NCI-H2081 (cell line): ENCODE measurements around the gene GAB3.

ENCODE experiments used
- DNase-seq, 2 experiments: peaks; one replicate each; lab custom pipeline; 2025; lab: John Stamatoyannopoulos, UW

The GAB3 gene

GRCh38 chrX:154749856-154750255, 1.0 kb downstream of the GAB3 start:
- DNase-seq, result no peak

- peak; percentile 49 to 60 for DNase-seq
Observed at GRCh38 chrX:154748712-154749339, 2.1 kb downstream of the GAB3 start.

- DNase-seq, result no peak
Observed at GRCh38 chrX:154742613-154743012, 8.3 kb downstream of the GAB3 start.

- DNase-seq, result no peak
Observed at GRCh38 chrX:154739952-154740465, 10.9 kb downstream of the GAB3 start.

GRCh38 chrX:154738011-154738738, 12.7 kb downstream of the GAB3 start:
- DNase-seq, result no peak

GRCh38 chrX:154737136-154737535, 13.7 kb downstream of the GAB3 start:
- DNase-seq, result no peak

GRCh38 chrX:154735695-154736393, 15.0 kb downstream of the GAB3 start:
- no peak for DNase-seq

GRCh38 chrX:154734061-154734781, 16.7 kb downstream of the GAB3 start:
- DNase-seq, result no peak

GRCh38 chrX:154733066-154733425, 17.8 kb downstream of the GAB3 start:
- DNase-seq, result no peak

GRCh38 chrX:154732421-154733065, 18.3 kb downstream of the GAB3 start:
- DNase-seq, result no peak

- DNase-seq, result no peak
Observed at GRCh38 chrX:154731881-154732280, 19.0 kb downstream of the GAB3 start.

GRCh38 chrX:154731184-154731583, 19.7 kb downstream of the GAB3 start:
- no peak for DNase-seq

GRCh38 chrX:154730253-154730891, 20.5 kb downstream of the GAB3 start:
- DNase-seq, result no peak

GRCh38 chrX:154729439-154729838, 21.4 kb downstream of the GAB3 start:
- DNase-seq, result no peak

- no peak for DNase-seq
Observed at GRCh38 chrX:154728431-154729190, 22.3 kb downstream of the GAB3 start.

GRCh38 chrX:154727871-154728270, 23.0 kb downstream of the GAB3 start:
- no peak for DNase-seq

GRCh38 chrX:154727418-154727817, 23.5 kb downstream of the GAB3 start:
- no peak for DNase-seq

- no peak for DNase-seq
Observed at GRCh38 chrX:154724993-154725756, 25.7 kb downstream of the GAB3 start.

GRCh38 chrX:154721155-154721554, 29.7 kb downstream of the GAB3 start:
- no peak for DNase-seq

GRCh38 chrX:154720067-154720466, 30.8 kb downstream of the GAB3 start:
- no peak for DNase-seq
